GM21447 (cell line): ENCODE results near the gene ICE2.

Experiments
- ATAC-seq: cut with Tn5 transposase; IDR thresholded peaks from one replicate; pipeline ENCODE4 v1.9.1; 2021; ENCODE audit not compliant: unreplicated experiment

Gene ICE2, protein sequence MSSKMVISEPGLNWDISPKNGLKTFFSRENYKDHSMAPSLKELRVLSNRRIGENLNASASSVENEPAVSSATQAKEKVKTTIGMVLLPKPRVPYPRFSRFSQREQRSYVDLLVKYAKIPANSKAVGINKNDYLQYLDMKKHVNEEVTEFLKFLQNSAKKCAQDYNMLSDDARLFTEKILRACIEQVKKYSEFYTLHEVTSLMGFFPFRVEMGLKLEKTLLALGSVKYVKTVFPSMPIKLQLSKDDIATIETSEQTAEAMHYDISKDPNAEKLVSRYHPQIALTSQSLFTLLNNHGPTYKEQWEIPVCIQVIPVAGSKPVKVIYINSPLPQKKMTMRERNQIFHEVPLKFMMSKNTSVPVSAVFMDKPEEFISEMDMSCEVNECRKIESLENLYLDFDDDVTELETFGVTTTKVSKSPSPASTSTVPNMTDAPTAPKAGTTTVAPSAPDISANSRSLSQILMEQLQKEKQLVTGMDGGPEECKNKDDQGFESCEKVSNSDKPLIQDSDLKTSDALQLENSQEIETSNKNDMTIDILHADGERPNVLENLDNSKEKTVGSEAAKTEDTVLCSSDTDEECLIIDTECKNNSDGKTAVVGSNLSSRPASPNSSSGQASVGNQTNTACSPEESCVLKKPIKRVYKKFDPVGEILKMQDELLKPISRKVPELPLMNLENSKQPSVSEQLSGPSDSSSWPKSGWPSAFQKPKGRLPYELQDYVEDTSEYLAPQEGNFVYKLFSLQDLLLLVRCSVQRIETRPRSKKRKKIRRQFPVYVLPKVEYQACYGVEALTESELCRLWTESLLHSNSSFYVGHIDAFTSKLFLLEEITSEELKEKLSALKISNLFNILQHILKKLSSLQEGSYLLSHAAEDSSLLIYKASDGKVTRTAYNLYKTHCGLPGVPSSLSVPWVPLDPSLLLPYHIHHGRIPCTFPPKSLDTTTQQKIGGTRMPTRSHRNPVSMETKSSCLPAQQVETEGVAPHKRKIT

GRCh38 chr15:60478566-60479360 is at the start of gene ICE2:
Gene ICE2, minus strand, starts transcription at chr15:60479142. Its CDS starts 1,165 bp downstream, at chr15:60477977.
- peak; percentile 84 for ATAC-seq

GRCh38 chr15:60528530-60528929 is 49.6 kb upstream of the ICE2 start:
- ATAC-seq, result no peak

GRCh38 chr15:60527456-60527855 is 48.5 kb upstream of the ICE2 start:
- ATAC-seq, result no peak

GRCh38 chr15:60526127-60526616 is 47.2 kb upstream of the ICE2 start:
- no peak for ATAC-seq

DNA sequence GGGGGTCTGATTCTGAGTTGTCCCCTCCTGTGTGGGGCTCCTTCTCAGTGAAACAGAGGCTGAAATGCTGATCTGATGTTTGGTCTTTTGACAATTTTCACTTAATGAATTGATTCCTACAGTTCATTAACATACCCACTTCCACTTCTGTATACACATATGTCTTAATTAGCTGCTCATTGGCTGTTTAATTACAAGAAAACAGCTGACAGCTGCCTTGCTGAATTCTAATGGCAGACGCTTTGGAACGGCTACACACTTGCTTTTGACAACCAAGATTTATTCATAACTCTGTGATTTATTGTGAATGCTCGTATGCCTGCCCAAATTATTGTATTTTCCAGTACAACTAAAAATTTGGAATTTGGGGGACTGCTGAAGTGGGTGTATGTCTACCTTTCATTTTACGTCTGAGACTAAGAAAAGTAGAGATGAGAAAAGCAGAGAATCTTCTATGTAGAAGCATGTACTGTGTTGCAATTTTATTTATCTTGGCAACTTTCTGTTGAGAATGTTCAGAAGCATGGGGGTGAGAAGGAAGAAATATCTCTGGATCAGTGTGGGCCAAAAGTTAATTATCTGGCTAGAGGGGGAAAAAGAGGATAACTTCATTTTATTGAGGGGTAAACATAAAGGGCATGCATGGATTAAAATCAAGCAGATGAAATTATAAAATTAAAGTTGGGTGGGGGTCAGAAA is 46.5 kb upstream of the ICE2 start:
- ATAC-seq, result no peak

DNA sequence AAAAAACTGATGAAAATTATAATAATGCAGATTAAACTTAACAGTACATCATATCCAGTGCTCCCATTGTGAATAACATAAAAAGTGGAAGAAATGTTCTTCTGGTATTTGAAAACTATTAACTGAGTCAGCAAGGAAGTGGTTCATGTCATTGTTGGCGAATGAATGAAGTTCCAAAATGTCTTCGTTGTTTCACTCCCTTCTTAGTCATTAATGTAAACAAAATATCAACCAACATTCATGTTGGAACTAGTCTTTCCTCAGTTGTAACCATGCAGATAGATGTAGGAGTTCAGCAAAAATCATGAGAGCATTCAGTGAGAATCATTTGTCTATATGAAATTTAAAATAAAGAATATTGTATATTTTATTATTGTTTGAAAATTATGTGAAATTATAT is 44.1 kb upstream of the ICE2 start:
- ATAC-seq, result no peak

- peak; percentile 63 for ATAC-seq
Measured at GRCh38 chr15:60520825-60521368, 42.0 kb upstream of the ICE2 start.

DNA sequence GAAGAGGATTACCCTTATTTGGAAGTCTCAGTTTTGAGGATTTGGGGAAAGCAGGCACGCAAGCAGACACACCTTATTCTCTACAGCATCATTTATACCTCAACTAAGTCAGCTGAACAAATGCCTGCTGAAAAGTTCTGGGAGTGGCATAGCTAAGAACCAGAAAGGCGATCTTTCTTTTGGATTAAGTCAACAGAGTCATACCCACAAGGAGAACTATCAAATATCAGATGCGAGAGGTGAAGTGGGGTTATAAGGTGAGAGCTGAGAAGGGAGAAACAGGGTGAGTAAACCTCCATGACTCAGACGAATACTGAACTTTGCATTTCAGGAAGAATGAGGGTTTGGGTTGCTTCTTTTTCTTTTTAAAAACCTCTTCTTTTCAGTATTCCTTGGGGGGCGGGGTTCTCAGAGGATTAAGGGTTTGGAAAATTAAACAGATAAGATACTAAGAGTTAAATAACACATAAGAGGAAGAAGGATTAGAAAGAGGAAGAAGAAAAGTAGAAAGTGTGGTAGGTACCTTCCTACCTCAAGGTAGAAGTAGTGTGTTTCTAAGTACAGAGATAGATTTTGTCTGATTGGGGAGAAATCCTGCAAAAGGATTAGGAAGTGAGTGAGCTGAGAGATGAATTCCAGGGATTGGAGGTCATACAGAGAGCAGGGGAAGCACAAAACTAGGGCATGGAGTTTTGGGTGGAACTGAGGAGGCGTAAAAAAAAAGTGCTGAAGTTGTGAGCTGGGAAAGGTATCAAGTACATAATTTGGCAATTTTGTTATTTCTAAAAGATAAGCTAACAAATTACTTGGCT is 41.3 kb upstream of the ICE2 start:
- peak; percentile 76 for ATAC-seq

DNA sequence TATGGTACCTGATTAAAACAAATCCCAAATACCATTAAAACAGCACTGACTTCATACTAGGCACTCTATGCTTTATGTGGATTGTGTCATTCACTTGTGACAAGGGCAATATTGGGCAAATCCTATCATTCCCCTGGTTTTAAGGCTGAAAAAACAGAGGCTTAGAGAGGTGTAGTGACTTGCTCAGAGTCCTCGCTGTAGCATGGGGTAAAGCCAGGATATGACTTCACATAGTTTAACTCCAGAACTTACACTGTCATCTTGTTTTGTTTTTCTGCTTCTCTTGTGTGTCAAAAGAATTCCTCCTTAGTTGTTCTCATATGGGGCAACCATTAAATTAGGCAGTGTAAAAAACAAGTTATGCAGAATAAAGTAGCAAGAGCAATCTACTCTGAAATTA is 40.3 kb upstream of the ICE2 start:
- no peak for ATAC-seq

DNA sequence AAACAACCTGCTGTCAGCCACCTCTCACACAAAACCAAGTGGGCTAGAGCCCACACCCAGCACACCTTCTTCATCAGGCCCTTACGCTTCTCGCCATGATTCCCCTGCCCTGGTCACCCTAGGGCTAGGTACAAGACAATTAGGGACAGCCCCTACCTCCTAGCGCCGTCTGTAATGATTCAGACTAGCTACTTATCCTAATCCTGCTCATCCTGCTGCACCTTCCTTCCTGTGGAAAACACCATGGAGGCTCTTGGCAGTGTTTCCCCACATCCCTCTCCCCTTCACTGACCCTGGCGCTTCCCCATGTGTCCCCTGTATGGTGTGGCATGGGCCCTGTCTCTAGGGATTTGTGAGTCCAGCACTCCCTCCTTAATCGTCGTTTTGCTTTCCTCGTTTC is 39.6 kb upstream of the ICE2 start:
- ATAC-seq, result no peak

GRCh38 chr15:60514261-60514881 is 35.4 kb upstream of the ICE2 start:
- ATAC-seq, result no peak

- ATAC-seq, result no peak
Measured at GRCh38 chr15:60513676-60514075, 34.7 kb upstream of the ICE2 start.

DNA sequence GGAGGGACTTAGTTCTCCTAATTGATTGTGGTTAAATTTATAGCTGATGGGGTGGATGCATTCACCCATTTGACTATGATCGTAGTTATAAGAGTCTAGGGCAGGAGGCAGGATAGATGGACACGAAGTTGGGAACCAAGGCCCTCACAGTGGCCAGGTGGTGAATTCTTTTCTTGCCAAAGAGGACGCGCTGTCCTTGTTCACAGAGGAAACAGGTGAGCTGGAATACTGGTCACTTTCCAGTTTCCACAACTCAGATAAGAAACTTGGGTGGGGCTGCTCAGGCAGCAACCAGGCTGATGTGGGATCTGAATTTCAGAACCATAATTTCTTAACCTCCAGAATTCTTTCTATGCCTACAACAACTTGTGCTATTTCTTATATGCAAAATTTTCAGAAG is 34.0 kb upstream of the ICE2 start:
- ATAC-seq, result no peak

DNA sequence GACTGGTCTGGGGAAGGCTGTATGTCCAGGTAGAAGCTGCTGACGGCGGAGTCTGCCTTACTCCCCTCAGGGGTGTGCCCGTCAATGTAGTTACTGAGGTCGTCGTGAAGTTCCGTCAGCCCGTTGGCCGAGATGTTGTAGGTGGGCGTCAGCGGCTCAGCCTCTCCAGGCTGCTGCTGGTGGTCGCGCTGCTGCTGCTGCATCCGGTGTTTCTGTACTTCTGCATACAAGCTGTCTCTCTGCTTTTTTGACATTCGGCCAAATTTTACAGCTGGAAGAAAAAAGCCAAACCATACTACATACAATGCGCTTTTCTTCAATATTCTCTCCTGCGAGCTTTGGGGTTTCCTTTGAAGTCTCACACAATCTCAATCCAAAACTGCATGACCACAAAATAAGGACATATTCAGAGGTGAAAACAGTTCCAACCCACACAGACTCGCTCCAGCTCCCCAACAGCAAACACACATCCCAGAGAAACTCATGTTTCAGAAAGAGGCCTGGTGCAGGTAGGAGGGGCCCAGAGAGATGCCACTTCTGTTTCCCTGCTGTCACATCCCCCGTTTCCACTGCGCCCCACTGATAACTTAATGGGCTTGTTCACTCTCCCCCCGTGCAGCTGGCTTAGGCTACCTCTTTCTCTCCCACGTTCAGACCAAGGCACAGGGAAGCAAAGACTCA is 32.5 kb upstream of the ICE2 start:
- ATAC-seq, result no peak

DNA sequence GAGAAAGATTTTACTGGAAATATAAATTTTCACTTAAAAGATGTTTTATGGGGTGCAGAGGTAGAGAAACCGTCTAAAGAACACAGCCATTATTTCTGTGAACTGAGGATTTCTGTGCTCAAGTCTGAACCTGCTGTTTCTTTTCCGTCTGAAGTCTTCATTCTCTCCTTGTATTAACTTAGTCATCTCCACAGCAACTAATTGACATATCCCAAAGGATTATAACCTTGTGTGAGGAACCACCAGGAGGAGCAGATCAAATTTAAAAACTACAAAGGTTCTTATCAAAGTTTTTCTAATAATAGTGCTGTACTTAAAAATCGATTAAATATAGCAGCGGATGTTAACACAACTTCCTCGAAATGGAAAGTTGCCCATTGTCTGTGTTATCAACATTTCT is 31.1 kb upstream of the ICE2 start:
- ATAC-seq, result no peak

DNA sequence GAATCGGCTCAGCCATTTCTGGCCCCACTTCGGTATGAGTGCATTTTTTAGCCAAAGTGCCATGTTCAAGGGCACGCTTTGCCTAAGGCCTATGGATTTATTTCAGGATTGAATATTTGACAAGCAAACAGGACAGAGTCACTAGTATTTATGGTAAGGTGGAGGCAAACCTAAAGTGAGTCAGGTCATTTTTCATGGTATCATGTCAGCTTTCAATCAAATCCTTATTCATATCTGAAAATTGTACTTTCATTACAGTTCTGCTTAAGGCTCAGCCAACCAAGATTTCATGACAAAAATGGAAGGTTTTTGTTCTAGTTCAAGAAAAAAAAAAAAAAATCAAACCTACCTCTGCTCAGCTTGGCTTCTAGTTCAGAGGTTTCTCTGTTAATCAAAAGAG is 30.5 kb upstream of the ICE2 start:
- no peak for ATAC-seq

DNA sequence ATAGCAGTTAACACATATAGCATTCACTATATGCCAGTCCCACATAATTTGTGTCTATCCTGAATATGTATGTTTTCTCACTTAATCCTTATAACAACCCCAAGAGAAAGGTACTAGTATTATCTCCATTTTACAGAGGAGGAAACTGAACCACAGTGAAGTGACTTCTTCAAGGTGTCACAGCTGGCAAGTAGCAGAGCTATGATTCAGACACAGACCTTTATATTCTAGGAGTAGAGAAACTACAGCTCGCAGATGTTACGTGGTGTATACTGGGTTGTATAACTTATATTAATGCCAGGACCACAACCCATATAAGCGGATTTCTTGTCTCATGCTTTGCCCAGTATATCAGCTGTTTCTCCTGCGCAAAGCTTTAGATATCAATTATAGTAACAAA is 29.5 kb upstream of the ICE2 start:
- no peak for ATAC-seq
